Measurements from ENCODE around the gene FOXP1. TPM values are rescaled to one million over a fixed set of nuclear protein-coding genes. Genes with fewer than 3 reads are reported as not detected.
A peak's percentile ranks its signal among the peaks of the same experiment; 100 is the strongest.

FOXP1 gene
- total and polyA plus RNA-seq, 2 of the 13 experiments (the other 11 are each of a cell fraction or from before 2014, with no cell fraction given) = 40.4 to 59.0 TPM

DNA sequence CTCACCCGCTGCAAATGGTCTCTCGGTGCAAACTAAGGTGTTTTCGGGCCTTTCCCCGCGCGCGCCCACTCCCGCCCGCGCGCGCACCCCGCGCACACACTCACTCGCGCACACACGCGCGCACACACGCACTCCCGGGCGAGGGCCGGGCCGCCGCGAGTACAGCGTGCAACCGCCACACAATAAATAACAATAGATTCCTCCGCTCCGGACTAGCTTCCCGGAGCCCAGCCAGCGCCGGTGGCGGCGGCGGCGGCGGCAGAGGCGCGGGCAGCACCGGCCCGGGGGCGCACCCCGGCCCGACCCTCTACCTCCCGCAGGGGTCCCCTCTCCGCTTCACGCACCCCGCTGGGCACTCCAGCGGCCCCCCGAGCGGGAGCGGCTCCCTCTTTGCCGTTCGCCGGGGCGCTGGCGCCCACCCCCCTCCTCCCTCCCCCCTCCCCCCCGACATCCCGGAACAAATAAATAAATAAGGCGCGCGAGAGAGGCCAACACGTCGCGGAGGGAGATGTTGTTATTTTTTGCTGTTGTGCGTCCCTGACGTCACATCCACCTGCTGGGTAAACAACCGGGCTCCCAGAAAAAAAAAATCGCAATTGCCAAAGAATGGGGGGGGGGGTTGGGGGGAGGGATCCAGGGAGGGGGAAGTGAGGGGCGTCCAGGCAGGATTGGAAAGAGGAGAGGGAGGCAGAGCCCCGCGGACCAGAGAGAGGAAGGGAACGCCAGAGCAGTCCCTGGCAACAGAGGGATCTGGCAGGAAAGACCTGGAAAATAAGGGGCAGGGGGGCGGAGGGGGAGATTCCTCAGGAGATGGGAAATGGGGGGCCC, at the start of gene FOXP1 (continued):
- TF ChIP-seq TSC22D2 (CRISPR knock-in tag; IDR thresholded peaks at IDR 0.05; ENCODE audit: borderline replicate concordance) (no peak), FOXK1 (CRISPR knock-in tag; IDR thresholded peaks at IDR 0.05; ENCODE audit: borderline replicate concordance, low read depth) (peak; percentile 19; the same call in 1 of the 2 replicates), KLF13 (CRISPR knock-in tag; IDR thresholded peaks at IDR 0.05) (no peak), ZNF766 (CRISPR knock-in tag; IDR thresholded peaks at IDR 0.05; ENCODE audit: borderline replicate concordance) (peak; percentile 49; the same call in 1 of the 2 replicates), ZNF841 (CRISPR knock-in tag; IDR thresholded peaks at IDR 0.05; ENCODE audit: borderline replicate concordance) (no peak), ZMYM3 (CRISPR knock-in tag; IDR thresholded peaks at IDR 0.05) (no peak), MTERF4 (CRISPR knock-in tag; IDR thresholded peaks at IDR 0.05) (no peak), ZBTB38 (CRISPR knock-in tag; IDR thresholded peaks at IDR 0.05) (no peak), ZNF879 (CRISPR knock-in tag; IDR thresholded peaks at IDR 0.05) (no peak), ZNF572 (CRISPR knock-in tag; IDR thresholded peaks at IDR 0.05) (no peak), NR2F2 (IDR thresholded peaks at IDR 0.05; ENCODE audit: borderline replicate concordance, low read depth) (no peak), SNAI1 (CRISPR knock-in tag; IDR thresholded peaks at IDR 0.05; ENCODE audit: borderline replicate concordance) (no peak; the same call in 1 of the 2 replicates), KAT8 (CRISPR knock-in tag; IDR thresholded peaks at IDR 0.05) (peak; percentile 37; the same call in 1 of the 2 replicates), ZNF24 (IDR thresholded peaks at IDR 0.05) (no peak), ZNF644 (CRISPR knock-in tag; IDR thresholded peaks at IDR 0.05; ENCODE audit: low read depth) (no peak), KLF15 (CRISPR knock-in tag; IDR thresholded peaks at IDR 0.05; ENCODE audit: borderline replicate concordance) (no peak), ZC3H4 (CRISPR knock-in tag; IDR thresholded peaks at IDR 0.05; ENCODE audit: borderline replicate concordance) (0 out of 2 replicates have a peak, but pooled peaks have one; percentile 3), CREM (IDR thresholded peaks at IDR 0.05) (peak; percentile 75), CREM (CRISPR knock-in tag; IDR thresholded peaks at IDR 0.05) (no peak), RFX1 (IDR thresholded peaks at IDR 0.05) (no peak), NCOA5 (CRISPR knock-in tag; IDR thresholded peaks at IDR 0.05) (no peak), HOXA3 (CRISPR knock-in tag; IDR thresholded peaks at IDR 0.05) (0 out of 2 replicates have a peak, but pooled peaks have one; percentile 13), HMG20B (CRISPR knock-in tag; conservative IDR thresholded peaks at IDR 0.05) (0 out of 2 replicates have a peak, but pooled peaks have one; percentile 58)
- TF ChIP-seq, protein P1, sequence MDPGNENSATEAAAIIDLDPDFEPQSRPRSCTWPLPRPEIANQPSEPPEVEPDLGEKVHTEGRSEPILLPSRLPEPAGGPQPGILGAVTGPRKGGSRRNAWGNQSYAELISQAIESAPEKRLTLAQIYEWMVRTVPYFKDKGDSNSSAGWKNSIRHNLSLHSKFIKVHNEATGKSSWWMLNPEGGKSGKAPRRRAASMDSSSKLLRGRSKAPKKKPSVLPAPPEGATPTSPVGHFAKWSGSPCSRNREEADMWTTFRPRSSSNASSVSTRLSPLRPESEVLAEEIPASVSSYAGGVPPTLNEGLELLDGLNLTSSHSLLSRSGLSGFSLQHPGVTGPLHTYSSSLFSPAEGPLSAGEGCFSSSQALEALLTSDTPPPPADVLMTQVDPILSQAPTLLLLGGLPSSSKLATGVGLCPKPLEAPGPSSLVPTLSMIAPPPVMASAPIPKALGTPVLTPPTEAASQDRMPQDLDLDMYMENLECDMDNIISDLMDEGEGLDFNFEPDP (CRISPR knock-in tag; conservative IDR thresholded peaks at IDR 0.05) = no peak
- TF ChIP-seq, protein P2, sequence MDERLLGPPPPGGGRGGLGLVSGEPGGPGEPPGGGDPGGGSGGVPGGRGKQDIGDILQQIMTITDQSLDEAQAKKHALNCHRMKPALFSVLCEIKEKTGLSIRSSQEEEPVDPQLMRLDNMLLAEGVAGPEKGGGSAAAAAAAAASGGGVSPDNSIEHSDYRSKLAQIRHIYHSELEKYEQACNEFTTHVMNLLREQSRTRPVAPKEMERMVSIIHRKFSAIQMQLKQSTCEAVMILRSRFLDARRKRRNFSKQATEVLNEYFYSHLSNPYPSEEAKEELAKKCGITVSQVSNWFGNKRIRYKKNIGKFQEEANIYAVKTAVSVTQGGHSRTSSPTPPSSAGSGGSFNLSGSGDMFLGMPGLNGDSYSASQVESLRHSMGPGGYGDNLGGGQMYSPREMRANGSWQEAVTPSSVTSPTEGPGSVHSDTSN (CRISPR knock-in tag; IDR thresholded peaks at IDR 0.05) = no peak
- TF ChIP-seq, protein P3, sequence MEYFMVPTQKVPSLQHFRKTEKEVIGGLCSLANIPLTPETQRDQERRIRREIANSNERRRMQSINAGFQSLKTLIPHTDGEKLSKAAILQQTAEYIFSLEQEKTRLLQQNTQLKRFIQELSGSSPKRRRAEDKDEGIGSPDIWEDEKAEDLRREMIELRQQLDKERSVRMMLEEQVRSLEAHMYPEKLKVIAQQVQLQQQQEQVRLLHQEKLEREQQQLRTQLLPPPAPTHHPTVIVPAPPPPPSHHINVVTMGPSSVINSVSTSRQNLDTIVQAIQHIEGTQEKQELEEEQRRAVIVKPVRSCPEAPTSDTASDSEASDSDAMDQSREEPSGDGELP (IDR thresholded peaks at IDR 0.05; ENCODE audit: borderline replicate concordance, low read depth) = no peak
- TF ChIP-seq, protein P4, sequence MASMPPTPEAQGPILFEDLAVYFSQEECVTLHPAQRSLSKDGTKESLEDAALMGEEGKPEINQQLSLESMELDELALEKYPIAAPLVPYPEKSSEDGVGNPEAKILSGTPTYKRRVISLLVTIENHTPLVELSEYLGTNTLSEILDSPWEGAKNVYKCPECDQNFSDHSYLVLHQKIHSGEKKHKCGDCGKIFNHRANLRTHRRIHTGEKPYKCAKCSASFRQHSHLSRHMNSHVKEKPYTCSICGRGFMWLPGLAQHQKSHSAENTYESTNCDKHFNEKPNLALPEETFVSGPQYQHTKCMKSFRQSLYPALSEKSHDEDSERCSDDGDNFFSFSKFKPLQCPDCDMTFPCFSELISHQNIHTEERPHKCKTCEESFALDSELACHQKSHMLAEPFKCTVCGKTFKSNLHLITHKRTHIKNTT (CRISPR knock-in tag; IDR thresholded peaks at IDR 0.05) = no peak
